HG03439 (cell line): ENCODE results near the gene ARHGAP10.

Source experiments
- ATAC-seq: cut with Tn5 transposase; IDR thresholded peaks from one replicate; pipeline ENCODE4 v1.9.1; 2021; ENCODE audit warnings: mild to moderate bottlenecking, moderate library complexity; ENCODE audit not compliant: unreplicated experiment

The ARHGAP10 gene

GRCh38 chr4:147764337-147764736 is 32.4 kb downstream of the ARHGAP10 start:
- ATAC-seq = no peak

GRCh38 chr4:147765121-147765529 is 33.2 kb downstream of the ARHGAP10 start:
- no peak for ATAC-seq

GRCh38 chr4:147768113-147768512 is 36.2 kb downstream of the ARHGAP10 start:
- ATAC-seq = no peak

- ATAC-seq = no peak
Observed at GRCh38 chr4:147769386-147769785, 37.5 kb downstream of the ARHGAP10 start.

- no peak for ATAC-seq
Observed at GRCh38 chr4:147770831-147771230, 38.9 kb downstream of the ARHGAP10 start.

- ATAC-seq = no peak
Observed at GRCh38 chr4:147772056-147772455, 40.2 kb downstream of the ARHGAP10 start.

GRCh38 chr4:147772459-147772969 is 40.6 kb downstream of the ARHGAP10 start:
- ATAC-seq = no peak

GRCh38 chr4:147773261-147774184 is 41.6 kb downstream of the ARHGAP10 start:
- no peak for ATAC-seq

GRCh38 chr4:147776716-147777115 is 44.8 kb downstream of the ARHGAP10 start:
- ATAC-seq = no peak

GRCh38 chr4:147777456-147778091 is 45.7 kb downstream of the ARHGAP10 start:
- ATAC-seq = no peak

- peak; percentile 57 for ATAC-seq
Observed at GRCh38 chr4:147778942-147779341, 47.1 kb downstream of the ARHGAP10 start.

GRCh38 chr4:147779451-147779850 is 47.6 kb downstream of the ARHGAP10 start:
- ATAC-seq = no peak

- ATAC-seq = peak; percentile 68
Observed at GRCh38 chr4:147780137-147780777, 48.4 kb downstream of the ARHGAP10 start.

- no peak for ATAC-seq
Observed at GRCh38 chr4:147782087-147782781, 50.3 kb downstream of the ARHGAP10 start.

GRCh38 chr4:147785129-147785528 is 53.2 kb downstream of the ARHGAP10 start:
- ATAC-seq = no peak

GRCh38 chr4:147786031-147786430 is 54.1 kb downstream of the ARHGAP10 start:
- ATAC-seq = peak; percentile 78

- no peak for ATAC-seq
Observed at GRCh38 chr4:147786531-147786930, 54.6 kb downstream of the ARHGAP10 start.

GRCh38 chr4:147787204-147787603 is 55.3 kb downstream of the ARHGAP10 start:
- no peak for ATAC-seq

GRCh38 chr4:147788791-147789190 is 56.9 kb downstream of the ARHGAP10 start:
- ATAC-seq = no peak

GRCh38 chr4:147789596-147789995 is 57.7 kb downstream of the ARHGAP10 start:
- no peak for ATAC-seq

GRCh38 chr4:147790412-147790811 is 58.5 kb downstream of the ARHGAP10 start:
- ATAC-seq = no peak
